OCI-LY1 (cell line): ENCODE data around the gene NIBAN1.

ENCODE experiments used
- H2AFZ ChIP-seq: fragments of 200-600 bp; sonication (generic), shearing (Covaris generic); 2 replicates; pipeline ENCODE4 v1.6.0; 2014; ENCODE audit warnings: antibody characterized with exemption, mild to moderate bottlenecking, low read length
- H3F3A ChIP-seq: fragments of 200-600 bp; sonication (generic), shearing (Covaris generic); 2 replicates; pipeline ENCODE4 v1.6.0; 2014; ENCODE audit warnings: mild to moderate bottlenecking, antibody characterized with exemption, low read length, moderate library complexity; ENCODE audit not compliant: insufficient read depth
- H3K27ac ChIP-seq: fragments of 200-600 bp; sonication (generic); 2 replicates; pipeline ENCODE4 v1.5.1; 2014; ENCODE audit warnings: low read length, mixed run types, mild to moderate bottlenecking, low read depth; ENCODE audit not compliant: poor library complexity, severe bottlenecking
- H3K27me3 ChIP-seq: fragments of 200-600 bp; sonication (generic); 2 replicates; pipeline ENCODE4 v1.6.0; 2014; ENCODE audit warnings: antibody characterized with exemption, mild to moderate bottlenecking, low read length, moderate library complexity; ENCODE audit not compliant: insufficient read depth
- H3K36me3 ChIP-seq: fragments of 200-600 bp; sonication (generic); 2 replicates; pipeline ENCODE4 v1.6.1; 2014; ENCODE audit warnings: mild to moderate bottlenecking, antibody characterized with exemption, low read length, moderate library complexity, mixed read lengths; ENCODE audit not compliant: insufficient read depth
- H3K4me1 ChIP-seq: fragments of 200-600 bp; sonication (generic); 2 replicates; pipeline ENCODE4 v1.5.1; 2014; ENCODE audit warnings: mild to moderate bottlenecking, low read length, moderate library complexity; ENCODE audit not compliant: insufficient read depth, severe bottlenecking
- H3K4me2 ChIP-seq: fragments of 200-600 bp; sonication (generic), shearing (Covaris generic); 2 replicates; pipeline ENCODE4 v1.6.1; 2014; ENCODE audit warnings: low read length
- H3K4me3 ChIP-seq: fragments of 200-600 bp; sonication (generic); 2 replicates; pipeline ENCODE4 v1.5.1; 2014; ENCODE audit warnings: low read length, low read depth, mild to moderate bottlenecking, mixed read lengths; ENCODE audit not compliant: poor library complexity, severe bottlenecking
- H3K79me2 ChIP-seq: fragments of 200-600 bp; shearing (Covaris generic); 2 replicates; pipeline ENCODE4 v1.6.1; 2016; ENCODE audit warnings: mixed run types, low read length, mixed read lengths; ENCODE audit not compliant: insufficient read depth
- H3K9ac ChIP-seq: fragments of 200-600 bp; sonication (generic), shearing (Covaris generic); 2 replicates; pipeline ENCODE4 v1.6.1; 2014; ENCODE audit warnings: mild to moderate bottlenecking, low read length, mixed read lengths
- H3K9me2 ChIP-seq: fragments of 200-600 bp; sonication (generic), shearing (Covaris generic); 2 replicates; pipeline ENCODE4 v1.6.1; 2014; ENCODE audit warnings: low read depth, mild to moderate bottlenecking, low read length, mixed read lengths
- H3K9me3 ChIP-seq: fragments of 200-600 bp; shearing (Covaris generic); 2 replicates; pipeline ENCODE4 v1.6.1; 2014; ENCODE audit warnings: low read length, mixed read lengths
- H4K20me1 ChIP-seq: fragments of 200-600 bp; sonication (generic), shearing (Covaris generic); 2 replicates; pipeline ENCODE4 v1.6.0; 2016; ENCODE audit warnings: mild to moderate bottlenecking, low read length; ENCODE audit not compliant: insufficient read depth
- CTCF ChIP-seq: fragments of 200-600 bp; sonication (generic), shearing (Covaris generic); IDR thresholded peaks from 2 replicates; pipeline ENCODE4 v1.5.1; 2017; ENCODE audit warnings: mild to moderate bottlenecking, antibody characterized with exemption, low read length, moderate library complexity, mixed read lengths
- EZH2 ChIP-seq: fragments of 200-600 bp; sonication (generic), shearing (Covaris generic); IDR thresholded peaks from 2 replicates; pipeline ENCODE4 v1.8.0; 2017; ENCODE audit warnings: borderline replicate concordance, mixed run types, mild to moderate bottlenecking, antibody characterized with exemption, low read length, moderate library complexity, mixed read lengths

The NIBAN1 gene

GRCh38 chr1:184994301-184994700, 20.0 kb upstream of the NIBAN1 start:
- H3K4me2 ChIP-seq = no peak overlapping the region
- H3K9me3 ChIP-seq = 0 out of 2 replicates have a peak, but pooled peaks cover 2% of the 10 kb centered on the region
- H3K4me3 ChIP-seq = no peak overlapping the region
- H4K20me1 ChIP-seq = no peaks in the 10 kb centered on the region
- H3F3A ChIP-seq = no peaks in the 10 kb centered on the region
- no peak overlapping the region for H3K27ac ChIP-seq
- H3K9ac ChIP-seq = no peak overlapping the region
- H3K36me3 ChIP-seq = no peaks in the 10 kb centered on the region
- H2AFZ ChIP-seq = no peak overlapping the region
- H3K4me1 ChIP-seq = no peaks in the 10 kb centered on the region
- no peaks in the 10 kb centered on the region for H3K9me2 ChIP-seq
- H3K79me2 ChIP-seq = no peaks in the 10 kb centered on the region
- no peak for TF ChIP-seq EZH2
- TF ChIP-seq CTCF = no peak
- no peaks in the 10 kb centered on the region for H3K27me3 ChIP-seq

- Histone ChIP-seq H2AFZ (no peak overlapping the region), H3K4me3 (no peak overlapping the region), H4K20me1 (no peaks in the 10 kb centered on the region), H3K4me1 (no peaks in the 10 kb centered on the region), H3K9me3 (0 out of 2 replicates have a peak, but pooled peaks cover 2% of the 10 kb centered on the region), H3K36me3 (no peaks in the 10 kb centered on the region), H3K9ac (no peak overlapping the region), H3K27me3 (no peaks in the 10 kb centered on the region), H3K4me2 (no peak overlapping the region), H3F3A (no peaks in the 10 kb centered on the region), H3K79me2 (no peaks in the 10 kb centered on the region), H3K27ac (no peak overlapping the region), H3K9me2 (no peaks in the 10 kb centered on the region)
- TF ChIP-seq CTCF (no peak), EZH2 (no peak)
Observed at GRCh38 chr1:184992271-184992670, 18.0 kb upstream of the NIBAN1 start.

- H3K4me1 ChIP-seq = no peaks in the 10 kb centered on the region
- H3K27ac ChIP-seq = no peak overlapping the region
- H2AFZ ChIP-seq = no peak overlapping the region
- TF ChIP-seq CTCF (no peak), EZH2 (no peak)
- no peak overlapping the region for H3K9ac ChIP-seq
- no peaks in the 10 kb centered on the region for H3K79me2 ChIP-seq
- no peak overlapping the region for H3K4me3 ChIP-seq
- 0 out of 2 replicates have a peak, but pooled peaks cover 2% of the 10 kb centered on the region for H3K9me3 ChIP-seq
- H3K27me3 ChIP-seq = no peaks in the 10 kb centered on the region
- H3K9me2 ChIP-seq = no peaks in the 10 kb centered on the region
- no peaks in the 10 kb centered on the region for H3F3A ChIP-seq
- H4K20me1 ChIP-seq = no peaks in the 10 kb centered on the region
- no peak overlapping the region for H3K4me2 ChIP-seq
- no peaks in the 10 kb centered on the region for H3K36me3 ChIP-seq
Observed at GRCh38 chr1:184990204-184990603, 15.9 kb upstream of the NIBAN1 start.
